SKM-1 treated with dmso at 0.1 percent for 144 hours (cell line): Measurements from ENCODE around the gene KRTAP5-6.

ENCODE experiments used
- DNase-seq: peaks from one replicate; lab custom pipeline; 2025; ENCODE audit not compliant: unreplicated experiment; lab: John Stamatoyannopoulos, UW

The KRTAP5-6 gene, protein sequence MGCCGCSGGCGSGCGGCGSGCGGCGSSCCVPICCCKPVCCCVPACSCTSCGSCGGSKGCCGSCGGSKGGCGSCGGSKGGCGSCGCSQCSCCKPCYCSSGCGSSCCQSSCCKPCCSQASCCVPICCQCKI

GRCh38 chr11:1696608-1697570 is at the start of gene KRTAP5-6:
Gene KRTAP5-6 (plus strand): TSS chr11:1697195. CDS start chr11:1697246, 51 bp downstream.
- DNase-seq, result no peak

- no peak for DNase-seq
Measured at GRCh38 chr11:1647901-1648652, 48.9 kb upstream of the KRTAP5-6 start.

DNA sequence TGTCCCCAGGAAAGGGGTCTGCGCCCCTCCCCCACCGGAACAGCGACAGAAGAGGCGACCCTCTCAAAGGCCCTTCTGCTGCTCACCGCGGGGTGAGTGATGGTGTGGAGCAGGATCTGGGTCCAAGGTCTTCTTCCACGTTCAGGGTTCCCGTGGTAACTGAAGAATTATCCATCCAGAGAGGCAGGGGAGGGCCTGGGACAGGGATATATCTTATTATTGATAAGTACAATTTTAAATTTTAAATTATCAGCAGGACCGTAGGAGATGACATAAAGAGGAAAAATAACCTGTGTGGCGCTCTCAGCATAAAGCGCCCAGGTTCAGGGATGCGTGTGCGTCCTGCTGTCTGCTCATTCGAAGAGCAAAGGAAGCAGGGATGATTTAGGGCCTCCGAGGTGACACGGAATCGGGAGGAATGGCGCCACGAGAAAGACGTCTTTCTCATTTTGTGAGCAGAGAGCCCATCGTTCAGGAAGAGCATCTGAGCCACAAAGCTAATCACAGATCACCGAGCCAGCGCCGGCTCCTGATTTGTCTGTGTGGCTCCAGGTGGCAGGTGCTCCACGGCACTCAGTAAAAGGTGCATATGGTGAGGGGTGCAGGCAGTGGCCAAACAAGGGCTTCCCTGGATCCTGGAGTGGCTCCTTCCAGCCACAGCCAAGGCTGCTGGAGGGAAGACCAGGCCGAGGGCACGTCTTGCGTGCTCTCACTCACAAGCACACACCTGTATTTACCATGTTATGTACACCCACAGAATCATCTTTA is 48.2 kb upstream of the KRTAP5-6 start:
- no peak for DNase-seq

DNA sequence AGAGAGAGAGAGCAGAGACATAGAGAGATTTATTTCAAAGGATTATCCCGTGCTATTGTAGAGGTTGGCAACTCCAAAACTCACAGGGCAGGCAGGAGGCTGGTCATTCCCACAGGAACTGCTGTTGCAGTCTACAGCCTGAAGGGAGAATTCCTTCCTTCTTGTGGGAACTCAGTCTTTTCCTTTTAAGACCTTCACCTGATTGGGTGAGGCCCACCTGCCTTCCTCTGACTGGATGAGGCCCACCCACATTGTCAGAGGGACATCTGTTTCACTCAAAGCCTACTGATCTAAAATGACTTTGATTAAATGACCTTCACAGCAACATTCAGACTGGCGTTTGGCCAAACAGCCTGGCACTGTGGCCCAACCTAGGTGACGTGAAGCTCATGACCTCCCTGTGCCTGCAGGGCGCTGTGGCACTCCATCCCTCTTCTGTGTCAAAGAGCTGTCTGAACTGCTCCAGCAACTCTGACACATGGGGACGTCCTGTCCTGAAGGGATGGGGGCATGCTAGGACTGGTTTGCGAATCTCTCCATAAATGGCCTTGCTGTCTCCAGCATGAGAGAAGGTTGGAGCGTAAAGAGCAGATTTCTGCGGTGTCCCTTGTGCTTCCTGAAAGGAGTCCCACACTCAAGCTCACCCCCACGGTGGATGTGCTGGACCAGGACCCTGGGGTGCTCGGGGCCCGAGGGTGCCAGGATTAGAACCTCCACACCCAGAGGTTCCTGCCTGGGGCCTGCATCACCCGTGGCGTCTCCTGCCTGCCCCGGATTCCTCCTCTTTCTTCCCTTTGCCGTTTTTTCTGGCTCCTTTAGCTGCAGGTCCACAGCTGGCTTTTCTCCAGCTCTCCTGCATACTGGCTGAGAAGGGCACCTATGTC is 46.7 kb upstream of the KRTAP5-6 start:
- no peak for DNase-seq

- no peak for DNase-seq
Measured at GRCh38 chr11:1650918-1651262, 46.1 kb upstream of the KRTAP5-6 start.

DNA sequence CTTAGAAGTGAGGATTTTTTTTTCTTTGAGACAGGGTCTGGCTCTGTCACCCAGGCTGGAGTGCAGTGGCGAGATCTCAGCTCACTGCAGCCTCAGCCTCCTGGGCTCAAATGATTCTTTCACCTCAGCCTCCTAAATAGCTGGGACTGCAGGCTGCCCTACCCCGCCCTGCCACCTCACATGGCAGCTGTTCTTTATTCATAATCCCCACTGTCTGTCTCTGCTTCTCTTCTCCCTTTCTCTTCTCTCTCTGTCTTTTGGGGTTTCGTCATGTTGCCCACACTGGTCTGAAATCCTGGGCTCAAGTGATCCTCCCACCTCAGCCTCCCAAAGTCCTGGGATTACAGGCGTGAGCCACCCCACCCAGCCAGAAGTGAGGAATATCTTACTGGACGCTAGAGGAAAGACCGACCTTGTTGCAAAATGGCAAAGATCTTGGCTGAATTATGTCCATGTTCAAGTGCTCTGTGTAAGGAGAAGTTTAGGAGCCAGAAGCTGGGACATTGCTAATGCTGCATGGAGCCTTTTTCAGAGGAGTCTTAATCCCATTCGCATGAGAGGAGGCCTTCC is 45.5 kb upstream of the KRTAP5-6 start:
- DNase-seq, result no peak

DNA sequence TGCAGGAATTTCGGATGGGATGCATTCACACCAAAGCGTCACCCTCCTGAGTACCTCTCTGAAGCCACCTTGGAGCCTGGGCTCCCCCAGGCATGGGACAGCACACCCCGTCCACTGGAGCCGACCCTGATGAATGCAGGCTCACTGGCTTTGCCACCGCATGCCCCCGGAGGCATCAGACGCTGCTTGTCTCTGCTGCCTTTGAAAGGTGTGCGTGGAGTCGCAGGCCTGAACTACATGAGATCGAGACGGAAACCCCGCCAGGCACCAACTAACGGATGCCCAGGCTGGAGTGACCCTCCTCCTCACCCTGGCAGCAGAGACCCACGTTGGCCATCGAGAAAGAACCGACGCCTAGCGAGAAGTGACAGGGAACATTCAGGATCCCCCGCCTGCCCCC is 45.0 kb upstream of the KRTAP5-6 start:
- DNase-seq, result no peak

GRCh38 chr11:1652442-1652770 is 44.6 kb upstream of the KRTAP5-6 start:
- no peak for DNase-seq

DNA sequence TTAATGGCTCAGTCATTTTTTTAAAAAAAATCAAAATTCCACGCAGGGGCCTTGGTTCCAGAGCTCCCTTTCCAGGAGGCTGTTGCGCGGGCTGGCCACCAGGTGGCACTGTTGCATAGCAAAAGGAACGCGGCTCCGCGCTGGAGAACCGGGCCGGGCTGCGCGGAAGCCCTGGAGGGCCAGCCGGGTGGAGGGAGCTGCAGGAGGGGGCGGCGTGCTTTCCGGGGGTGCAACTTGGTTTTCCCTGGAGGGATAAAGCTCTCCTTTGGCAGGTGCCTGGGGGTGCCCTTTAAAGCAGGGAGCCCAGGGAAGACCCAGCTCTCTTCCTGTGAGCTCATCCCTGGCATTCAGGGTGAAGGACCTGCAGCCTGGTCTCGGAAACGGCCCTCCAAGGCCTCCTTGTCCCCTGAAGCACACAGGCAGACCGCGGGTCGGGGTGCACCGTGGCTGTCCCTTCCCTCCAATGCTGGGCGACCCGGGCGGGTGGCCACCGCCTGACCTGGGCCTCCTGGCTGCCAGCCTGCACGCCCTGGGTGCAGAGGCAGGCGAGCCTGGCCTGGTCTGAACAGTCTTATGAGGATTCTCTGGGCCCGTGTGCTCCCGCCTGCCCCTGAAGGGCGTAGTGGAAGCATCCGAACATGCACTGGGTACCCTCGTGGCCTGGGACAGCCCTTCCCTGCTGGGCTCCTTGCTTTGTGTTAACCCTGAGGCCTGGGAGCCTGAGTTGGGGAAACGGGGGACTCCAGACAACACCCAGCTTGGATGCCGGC is 44.0 kb upstream of the KRTAP5-6 start:
- DNase-seq, result peak; percentile 33

- DNase-seq, result no peak
Measured at GRCh38 chr11:1653541-1654387, 43.2 kb upstream of the KRTAP5-6 start.

DNA sequence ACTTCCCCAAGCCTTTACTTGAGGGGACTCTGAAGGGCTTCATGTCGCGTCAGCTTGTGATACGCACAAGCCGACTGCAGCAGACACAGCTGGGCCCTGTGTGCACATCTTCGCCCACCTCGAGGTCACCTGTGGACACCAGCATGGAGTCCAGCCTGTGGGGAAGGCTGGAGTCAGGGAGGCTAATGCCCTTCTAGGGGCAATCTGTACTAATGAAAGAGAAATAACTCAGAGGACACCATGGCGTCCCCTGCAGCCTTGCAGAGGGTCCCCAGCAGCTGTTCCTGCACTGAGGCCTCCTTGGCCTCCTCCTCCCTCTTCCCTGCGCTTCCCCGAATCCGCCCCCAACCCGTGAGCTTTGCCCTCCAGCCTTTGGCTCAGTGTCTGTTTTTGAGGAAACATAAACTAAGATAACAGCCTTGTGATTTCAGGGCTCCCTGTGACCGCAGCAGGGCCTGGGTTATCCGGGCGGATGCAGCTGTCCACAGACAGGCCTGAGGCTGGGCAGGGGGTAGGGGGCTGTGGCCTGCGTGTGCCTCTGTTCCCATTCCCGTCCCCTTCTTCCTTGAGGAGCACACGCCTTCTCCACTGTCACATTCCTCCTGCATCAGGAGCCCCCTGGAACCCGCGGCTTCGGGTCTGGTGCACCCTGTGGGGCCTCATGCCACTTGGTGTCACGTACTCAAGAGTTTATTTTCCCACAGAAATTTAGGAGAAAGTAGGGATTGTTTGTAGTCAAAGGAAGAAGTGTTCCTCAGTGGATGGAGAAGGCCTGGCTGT is 42.4 kb upstream of the KRTAP5-6 start:
- DNase-seq, result no peak

DNA sequence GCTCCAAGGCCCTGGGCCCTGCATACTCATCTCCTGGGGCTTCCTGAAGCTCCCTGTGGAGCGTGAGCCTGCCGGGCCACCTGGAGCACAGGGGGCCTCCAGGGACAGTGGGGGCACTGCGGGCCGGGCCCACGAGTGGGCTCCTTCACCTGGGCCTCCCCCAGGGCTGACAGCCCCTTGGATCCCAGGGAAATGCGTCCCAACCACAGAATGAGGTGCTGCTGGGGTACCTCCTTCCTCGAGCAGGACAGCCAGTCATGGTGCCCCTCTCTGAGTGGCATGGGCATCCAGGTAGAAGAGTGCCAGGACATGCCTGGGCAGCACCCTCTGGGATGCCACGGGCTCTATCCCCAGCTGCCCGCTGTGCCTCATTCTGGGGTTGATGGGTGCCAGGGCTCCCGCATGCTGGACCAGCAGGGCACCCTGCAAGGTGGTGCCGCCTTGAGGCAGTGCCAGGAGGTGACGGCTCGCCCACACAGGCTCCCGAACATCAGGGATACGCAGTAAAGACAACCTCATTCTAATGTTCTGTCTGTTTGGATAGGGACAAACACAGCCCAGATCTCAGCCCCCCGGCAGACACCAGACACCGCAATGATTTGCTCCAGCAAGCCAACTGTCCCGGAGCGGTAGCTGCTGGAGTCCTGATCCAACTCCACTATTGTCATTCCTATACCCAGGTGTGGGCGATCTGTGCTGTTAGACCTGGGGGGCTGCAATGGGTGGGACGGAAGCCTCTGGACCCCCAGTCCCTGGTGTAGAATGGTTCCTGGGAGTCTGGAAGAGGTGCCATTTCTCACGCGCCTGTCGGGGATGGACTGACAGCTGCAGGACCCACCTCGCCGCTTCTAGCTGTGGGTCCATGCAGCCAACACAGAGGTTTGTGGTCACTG is 41.6 kb upstream of the KRTAP5-6 start:
- DNase-seq, result no peak

- DNase-seq, result no peak
Measured at GRCh38 chr11:1656061-1656441, 40.9 kb upstream of the KRTAP5-6 start.

DNA sequence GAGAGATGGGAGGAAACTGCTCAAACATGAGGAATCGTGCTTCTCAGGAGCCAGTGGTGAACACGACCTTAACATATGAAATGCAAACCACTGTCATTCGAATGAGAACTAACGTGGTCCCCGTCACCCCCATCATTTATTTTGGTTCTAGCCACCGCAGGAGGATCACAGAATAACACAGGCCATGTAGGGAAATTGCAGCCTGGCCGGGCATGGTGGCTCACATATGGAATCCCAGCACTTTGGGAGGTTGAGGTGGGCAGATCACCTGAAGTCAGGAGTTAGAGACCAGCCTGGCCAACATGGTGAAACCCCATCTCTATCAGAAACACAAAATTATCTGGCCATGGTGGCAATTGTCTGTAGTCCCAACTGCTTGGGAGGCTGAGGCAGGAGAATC is 40.3 kb upstream of the KRTAP5-6 start:
- DNase-seq, result no peak

DNA sequence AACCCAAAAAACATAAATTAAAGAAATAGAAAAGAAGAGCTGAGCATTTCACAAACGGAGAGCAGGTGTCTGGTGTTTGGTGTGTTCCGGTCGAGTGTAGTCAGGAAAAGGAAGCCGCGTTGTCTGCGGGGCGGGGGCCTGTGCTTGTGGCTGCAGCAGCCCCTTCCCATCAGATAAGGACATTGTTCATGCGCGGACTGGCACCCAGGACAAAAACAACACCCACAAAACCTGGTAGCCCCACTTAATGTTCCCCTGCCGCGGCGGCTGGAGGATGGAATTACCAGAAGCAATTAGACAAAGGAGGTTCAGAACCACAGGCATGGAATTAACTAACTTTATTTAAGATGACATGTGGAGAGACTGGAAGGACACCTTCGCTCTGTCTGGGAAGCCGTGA is 37.5 kb upstream of the KRTAP5-6 start:
- no peak for DNase-seq

DNA sequence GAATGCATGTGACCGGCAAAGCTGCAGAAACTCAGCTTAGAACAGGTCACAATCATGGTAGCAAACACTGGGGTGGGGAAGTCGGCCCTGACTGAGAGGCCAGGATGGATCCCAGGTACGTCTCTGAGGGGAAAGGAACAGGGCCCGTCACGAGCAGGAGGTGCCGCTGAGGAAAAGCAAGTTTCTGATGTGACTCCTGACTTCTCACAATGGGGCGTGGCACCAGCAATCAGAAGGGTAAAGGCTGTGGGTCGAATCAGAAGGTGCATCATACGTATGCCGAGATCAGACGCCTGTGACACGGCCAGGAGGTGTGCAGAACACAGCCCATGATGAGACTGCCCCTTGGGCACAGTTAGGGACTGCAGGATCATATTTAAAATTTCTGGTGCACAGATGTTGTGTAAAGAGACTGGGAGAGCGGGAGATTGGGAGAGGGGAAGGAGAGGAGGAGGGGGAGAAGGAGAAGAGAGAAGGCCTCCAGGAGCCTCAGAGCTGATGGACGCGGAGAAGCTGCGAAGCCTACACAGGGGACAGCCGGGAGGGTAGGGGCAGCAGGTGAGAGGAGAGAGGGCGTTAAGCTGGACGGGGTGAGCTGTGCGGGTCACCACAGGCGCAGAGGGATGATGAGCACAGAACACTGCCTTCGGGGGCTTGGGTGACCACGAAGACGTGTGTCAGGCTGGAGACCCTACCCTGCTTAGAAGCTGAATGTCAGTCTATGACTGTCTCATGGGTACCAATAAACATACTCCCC is 36.7 kb upstream of the KRTAP5-6 start:
- DNase-seq, result no peak
